GM12801 (cell line): ENCODE results near the gene HOXB8.

Experiments
- CTCF ChIP-seq: IDR thresholded peaks from one replicate; pipeline ENCODE4 v1.5.1; 2011; ENCODE audit warnings: control low read depth; ENCODE audit not compliant: insufficient read length; ENCODE audit errors: extremely low read depth

Gene HOXB8

DNA sequence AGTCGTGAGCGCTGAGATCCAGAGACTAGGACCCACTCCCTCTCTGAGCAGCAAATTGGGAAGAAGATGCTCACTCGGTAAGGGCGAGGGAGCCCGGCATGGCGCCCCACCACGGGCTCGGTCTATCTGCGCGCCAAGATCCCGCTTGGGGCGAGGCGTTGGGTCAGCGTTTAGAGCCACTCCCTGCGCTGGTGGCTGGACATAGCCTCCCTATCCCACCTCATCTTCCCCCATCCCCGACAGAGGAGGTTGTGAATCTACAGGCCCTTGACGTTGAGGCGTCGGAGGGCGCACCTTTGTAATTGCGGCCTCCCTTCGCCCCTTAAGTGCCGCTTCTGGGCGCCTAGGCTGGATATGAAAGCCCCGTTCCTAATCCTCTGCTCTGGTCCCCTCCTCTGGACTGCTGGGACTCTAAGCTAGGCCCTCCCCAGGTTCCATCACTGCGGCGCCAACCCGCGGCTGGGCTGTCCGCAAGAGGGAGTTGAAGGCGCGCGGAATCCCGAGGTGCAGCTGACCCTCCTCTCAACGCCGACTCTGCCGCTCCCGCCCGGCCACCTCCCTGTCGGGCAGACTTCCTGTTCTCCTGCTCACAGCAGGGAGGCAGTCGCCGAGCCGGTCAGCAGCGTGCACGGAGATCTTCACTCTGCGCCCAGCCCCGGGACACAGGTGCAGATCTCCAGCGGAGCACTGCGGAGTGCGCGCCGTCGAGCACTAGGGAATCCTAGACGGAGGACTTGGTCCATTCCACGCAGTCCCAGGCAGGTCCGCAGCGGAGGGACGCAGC lies 27.2 kb upstream of the HOXB8 start:
- no peak for TF ChIP-seq CTCF

- no peak for TF ChIP-seq CTCF
Observed at GRCh38 chr17:48641541-48642058, 26.5 kb upstream of the HOXB8 start.

DNA sequence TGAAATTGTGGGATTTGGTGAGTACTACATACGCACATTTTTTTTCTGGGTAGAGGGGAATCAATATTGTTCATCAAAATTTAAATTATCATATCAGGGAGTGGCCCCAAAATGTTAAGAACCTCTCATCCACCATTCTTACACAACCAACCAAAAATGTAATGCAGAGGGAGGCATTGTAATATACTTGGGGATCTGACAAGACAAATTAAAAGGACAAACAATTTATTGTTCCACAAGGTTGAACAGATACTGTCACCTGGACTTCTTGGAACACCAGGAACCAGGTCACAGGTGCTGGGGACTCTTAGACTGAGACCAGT lies 25.7 kb upstream of the HOXB8 start:
- no peak for TF ChIP-seq CTCF

DNA sequence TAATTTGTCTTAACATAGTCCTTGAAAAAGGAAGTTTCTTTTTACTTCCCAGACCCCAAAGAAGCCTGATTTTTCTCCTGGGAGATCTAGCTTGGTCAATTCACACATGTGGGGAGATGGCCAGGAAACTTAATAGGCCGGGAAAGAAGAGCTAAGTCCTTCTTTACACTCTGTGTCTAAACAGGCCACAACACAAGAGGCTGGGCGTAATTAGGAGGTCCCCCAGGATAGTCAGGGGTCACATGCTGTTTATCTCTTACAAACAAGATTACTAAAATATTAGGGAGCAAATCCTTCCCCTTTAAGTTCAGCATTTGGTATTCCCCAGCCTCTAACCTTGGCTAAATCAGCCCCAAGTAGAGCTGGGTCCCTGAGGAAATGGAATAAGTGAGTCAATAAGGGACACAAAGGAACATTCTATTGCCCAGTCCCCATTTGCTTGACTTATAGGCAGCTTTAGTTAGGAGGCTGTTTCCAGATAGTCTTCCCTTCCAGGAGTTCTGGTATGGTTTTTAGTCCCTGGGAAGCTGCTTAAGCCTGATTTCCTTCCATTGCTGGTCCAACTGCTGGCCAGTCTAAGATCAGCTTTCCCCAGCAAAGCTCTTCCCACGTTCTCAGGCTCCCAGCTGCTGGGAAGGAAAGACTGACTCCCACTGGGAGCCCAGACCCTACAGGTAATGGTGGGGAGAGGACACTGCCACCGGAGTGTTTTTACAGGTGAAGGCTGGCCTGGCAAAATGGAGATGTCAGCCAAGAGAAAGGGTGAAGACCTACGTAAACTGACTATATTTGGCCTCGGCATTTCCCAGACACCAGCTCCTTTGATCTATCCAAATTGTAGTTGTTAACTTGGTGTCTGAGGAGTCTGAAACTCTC lies 25.1 kb upstream of the HOXB8 start:
- TF ChIP-seq CTCF = no peak

- no peak for TF ChIP-seq CTCF
Observed at GRCh38 chr17:48639136-48639535, 24.0 kb upstream of the HOXB8 start.

DNA sequence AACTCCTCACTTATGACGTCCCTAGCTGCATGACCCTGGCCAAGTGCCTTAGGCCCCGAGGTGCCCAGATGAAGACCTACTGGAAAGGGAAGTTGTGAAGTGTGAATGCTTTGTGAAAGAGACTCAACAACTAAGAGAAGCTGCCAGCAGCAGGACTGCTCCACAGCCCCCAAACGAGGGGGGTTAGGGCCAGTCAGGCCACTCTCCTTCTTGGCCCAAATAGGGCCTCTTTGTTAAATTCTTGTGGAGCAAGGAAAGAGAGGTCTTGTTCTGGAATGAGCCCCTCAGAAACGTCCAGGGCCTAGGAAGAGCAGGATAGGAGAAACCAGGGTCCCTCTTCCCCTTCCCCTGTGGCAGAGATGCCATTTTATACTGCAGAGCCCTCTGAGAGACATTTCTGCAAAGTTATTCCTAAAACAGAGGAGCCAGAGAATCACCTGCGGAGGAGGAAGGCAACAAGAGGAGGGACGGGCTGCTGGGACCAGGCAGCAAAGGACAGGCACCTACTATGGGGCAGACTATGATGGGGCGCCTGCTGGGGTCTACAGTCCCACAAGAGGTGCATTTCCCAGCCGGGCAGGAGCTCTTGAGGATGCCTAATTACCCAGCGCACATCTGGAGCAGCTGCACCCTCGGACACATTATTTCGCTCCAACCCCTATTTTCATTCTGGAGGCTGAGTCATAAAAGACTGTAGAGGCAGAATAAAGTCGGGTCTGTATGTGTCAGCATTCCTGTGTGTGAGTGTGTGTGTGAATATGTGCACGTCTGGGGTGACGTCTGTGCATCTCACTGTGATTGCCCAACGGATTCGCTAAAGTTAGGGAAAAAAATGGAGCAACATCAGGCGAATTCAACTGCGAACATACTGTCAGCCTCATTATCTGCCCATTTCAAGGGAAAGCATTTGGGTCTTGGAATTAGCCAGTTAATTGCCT lies 22.5 kb upstream of the HOXB8 start:
- TF ChIP-seq CTCF = no peak
